Measurements from ENCODE around the gene AGO4.
"Not testable (repeated sequence)": the region's sequence is repeated elsewhere in the genome, so short reads cannot be mapped to it uniquely, and the experiment has no call there.

The AGO4 gene

DNA sequence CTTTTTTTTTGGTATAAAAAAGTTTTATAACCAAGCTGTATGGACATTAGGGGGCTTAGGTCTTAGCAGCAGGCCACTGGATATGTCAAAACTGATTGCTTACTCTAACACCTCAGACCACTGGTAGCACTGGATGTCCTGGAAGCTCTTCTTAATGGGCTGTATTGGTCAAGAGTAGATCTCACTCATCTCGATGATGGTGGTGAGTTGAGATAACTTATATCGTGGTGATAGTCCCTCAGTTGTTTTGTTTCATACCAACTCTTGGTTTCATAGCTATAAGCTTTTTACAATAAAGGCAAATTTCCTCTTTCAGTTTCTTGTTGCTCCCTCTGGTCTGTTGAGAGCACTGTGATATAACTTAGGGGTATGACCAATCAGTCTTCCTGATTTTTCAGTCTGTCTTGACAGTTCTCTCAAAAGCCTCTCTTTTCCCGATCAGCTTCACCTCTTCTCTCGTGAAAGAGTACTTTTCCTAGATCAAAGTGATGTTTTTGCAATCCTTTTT lies 65.5 kb downstream of the AGO4 start:
- POLR2A ChIA-PET (ENCODE audit: low non-redundant PET) = no interaction called here
- CTCF ChIA-PET = interaction anchor here (0.6 kb wide), 1 partner anchor 1589 kb away, joined by 3 read pairs; no protein-coding TSS in a partner anchor
- TF ChIP-seq, protein P1, sequence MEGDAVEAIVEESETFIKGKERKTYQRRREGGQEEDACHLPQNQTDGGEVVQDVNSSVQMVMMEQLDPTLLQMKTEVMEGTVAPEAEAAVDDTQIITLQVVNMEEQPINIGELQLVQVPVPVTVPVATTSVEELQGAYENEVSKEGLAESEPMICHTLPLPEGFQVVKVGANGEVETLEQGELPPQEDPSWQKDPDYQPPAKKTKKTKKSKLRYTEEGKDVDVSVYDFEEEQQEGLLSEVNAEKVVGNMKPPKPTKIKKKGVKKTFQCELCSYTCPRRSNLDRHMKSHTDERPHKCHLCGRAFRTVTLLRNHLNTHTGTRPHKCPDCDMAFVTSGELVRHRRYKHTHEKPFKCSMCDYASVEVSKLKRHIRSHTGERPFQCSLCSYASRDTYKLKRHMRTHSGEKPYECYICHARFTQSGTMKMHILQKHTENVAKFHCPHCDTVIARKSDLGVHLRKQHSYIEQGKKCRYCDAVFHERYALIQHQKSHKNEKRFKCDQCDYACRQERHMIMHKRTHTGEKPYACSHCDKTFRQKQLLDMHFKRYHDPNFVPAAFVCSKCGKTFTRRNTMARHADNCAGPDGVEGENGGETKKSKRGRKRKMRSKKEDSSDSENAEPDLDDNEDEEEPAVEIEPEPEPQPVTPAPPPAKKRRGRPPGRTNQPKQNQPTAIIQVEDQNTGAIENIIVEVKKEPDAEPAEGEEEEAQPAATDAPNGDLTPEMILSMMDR (conservative IDR thresholded peaks at IDR 0.05; ENCODE audit: low read depth) = no peak
- no peak overlapping the region for H3K27ac ChIP-seq
- no peak for DNase-seq (ENCODE audit: low spot score)

DNA sequence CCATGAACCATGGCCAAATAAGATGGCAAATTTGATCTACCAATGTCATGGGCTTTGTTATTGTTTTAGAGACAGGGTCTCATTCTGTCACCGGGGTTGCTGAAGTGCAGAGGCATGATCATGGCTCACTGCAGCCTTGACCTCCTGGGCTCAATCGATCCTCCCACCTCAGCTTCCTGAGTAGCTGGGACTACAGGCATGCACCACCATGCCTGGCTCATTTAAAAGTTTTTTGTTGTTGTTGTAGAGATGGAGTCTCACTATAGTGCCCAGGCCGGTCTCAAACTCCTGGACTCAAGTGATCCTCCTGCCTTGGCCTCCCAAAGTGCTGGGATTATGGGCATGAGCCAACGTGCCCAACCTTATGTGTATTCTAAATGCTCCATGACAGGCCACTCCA lies 66.3 kb downstream of the AGO4 start:
- CTCF ChIA-PET = interaction anchor here (0.6 kb wide), 1 partner anchor 1588 kb away, joined by 3 read pairs; no protein-coding TSS in a partner anchor
- H3K27ac ChIP-seq; POLR2A ChIA-PET (ENCODE audit: low non-redundant PET); DNase-seq (ENCODE audit: low spot score): not testable (repeated sequence)

DNA sequence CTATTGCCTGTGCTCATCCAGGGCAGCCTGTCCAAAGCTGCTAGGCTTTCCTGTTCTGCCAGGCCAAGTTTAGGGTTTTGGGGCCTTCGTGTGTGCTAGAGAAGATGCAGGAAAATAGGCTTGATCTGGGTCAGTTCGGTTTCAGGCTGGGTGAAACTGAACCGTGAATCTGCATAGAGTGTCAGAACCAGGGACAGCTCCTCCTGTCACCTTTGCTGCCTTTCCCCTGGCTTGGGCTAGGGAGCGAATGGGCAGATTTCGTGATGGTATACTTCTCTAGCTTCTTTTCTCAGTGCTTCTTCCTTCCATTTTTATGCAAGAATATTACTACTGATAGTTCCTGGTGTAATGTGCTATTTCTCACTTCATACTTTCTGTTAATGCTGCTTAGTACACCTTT lies 69.2 kb downstream of the AGO4 start:
- ChIA-PET POLR2A (ENCODE audit: low non-redundant PET) (no interaction called here), CTCF (no interaction called here)
- no peak overlapping the region for H3K27ac ChIP-seq
- peak; percentile 28 for DNase-seq (ENCODE audit: low spot score)
- TF ChIP-seq, protein P1 (conservative IDR thresholded peaks at IDR 0.05; ENCODE audit: low read depth) = no peak

DNA sequence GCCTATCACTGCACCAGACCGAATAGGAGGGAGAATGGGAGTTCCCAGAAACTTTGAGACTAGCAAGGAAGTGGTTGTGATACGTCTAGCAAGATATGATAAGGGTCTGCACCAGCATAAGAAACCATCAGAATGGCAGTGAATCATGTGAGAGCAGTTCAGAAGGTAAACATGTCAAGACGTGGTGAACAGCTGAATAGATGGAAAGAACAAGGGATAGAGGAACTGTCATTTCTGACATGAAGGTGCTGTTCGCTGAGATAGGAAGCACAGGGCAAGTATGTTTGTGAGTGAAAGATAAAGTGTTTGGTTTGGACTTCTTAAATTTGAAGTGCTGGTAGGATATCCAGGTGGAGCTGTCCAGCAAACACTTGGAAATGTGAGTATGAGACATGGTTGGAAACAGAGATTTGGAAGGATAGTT lies 74.0 kb downstream of the AGO4 start:
- CTCF ChIA-PET = no interaction called here
- H3K27ac ChIP-seq = no peak overlapping the region
- POLR2A ChIA-PET (ENCODE audit: low non-redundant PET) = no interaction called here
- DNase-seq (ENCODE audit: low spot score) = no peak
- TF ChIP-seq, protein P1 (conservative IDR thresholded peaks at IDR 0.05; ENCODE audit: low read depth) = no peak

DNA sequence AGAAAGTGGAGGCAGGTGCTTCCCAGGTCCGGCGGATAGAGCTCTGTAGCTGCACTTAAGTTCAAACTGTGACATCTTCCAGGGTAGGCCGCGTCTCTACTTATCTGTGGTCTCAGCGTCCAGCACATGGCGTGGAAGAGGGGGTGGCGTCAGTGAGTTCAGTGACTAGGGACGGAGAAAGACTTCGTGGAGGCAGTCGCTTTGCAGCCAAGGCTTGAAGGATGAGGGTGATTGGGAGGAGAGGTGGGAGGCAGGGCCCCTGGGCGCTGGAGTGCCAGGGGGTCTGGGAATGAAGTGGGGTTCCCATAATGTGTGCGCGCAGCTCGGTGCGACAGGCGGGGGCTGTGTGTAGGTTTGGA lies 74.7 kb downstream of the AGO4 start:
- POLR2A ChIA-PET (ENCODE audit: low non-redundant PET) = no interaction called here
- TF ChIP-seq, protein P1 (conservative IDR thresholded peaks at IDR 0.05; ENCODE audit: low read depth) = no peak
- no peak for DNase-seq (ENCODE audit: low spot score)
- H3K27ac ChIP-seq = no peak overlapping the region; the same call in 1 of the 2 replicates
- CTCF ChIA-PET = interaction anchor here (1.0 kb wide), 1 partner anchor 12 kb away, joined by 3 read pairs; no protein-coding TSS in a partner anchor

DNA sequence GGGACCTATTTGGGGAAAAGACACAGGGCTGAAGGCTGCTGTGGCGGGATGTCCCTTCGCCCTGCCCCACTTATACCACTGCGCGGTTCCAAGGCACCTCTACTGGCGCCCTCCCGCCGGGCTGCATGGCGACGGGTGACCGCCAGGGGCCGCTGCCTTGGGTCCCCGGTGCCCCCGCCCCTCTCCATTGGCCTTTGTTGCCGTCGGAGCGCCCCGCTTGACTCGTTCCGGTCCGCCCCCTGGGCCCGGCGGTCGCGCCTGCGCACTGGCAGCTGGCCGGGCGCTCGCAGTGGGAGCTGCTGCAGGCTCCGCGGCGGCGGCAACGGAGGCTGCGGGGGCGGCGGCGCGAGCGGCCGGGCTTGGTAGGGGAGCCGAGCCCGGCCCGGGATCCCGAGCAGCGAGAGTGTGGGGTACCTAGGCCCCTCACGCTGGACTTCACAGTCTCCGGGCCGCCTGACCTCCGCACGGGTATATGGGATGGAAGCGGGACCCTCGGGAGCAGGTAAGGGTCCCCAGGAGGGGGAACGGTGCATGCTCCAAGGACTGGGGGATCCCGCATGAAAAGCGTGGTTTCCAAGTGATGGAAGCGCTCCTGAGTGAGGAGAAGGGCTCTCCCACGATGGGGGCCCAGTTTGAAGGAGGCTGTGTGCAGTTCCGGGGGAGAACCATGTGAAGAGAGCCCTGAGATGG lies 75.3 kb downstream of the AGO4 start, which contains the start of gene AGO1:
Gene AGO1 (plus strand): TSS at position 265 of the 690 bp plus-strand sequence. CDS start 213 bp downstream, at position 478.
- TF ChIP-seq, protein P1 (conservative IDR thresholded peaks at IDR 0.05; ENCODE audit: low read depth) = peak; percentile 97
- POLR2A ChIA-PET (ENCODE audit: low non-redundant PET) = no interaction called here
- CTCF ChIA-PET = interaction anchor here (0.6 to 1.0 kb wide), 4 partner anchors 12 to 196 kb away, joined by 3 to 6 read pairs (median 3); no protein-coding TSS in a partner anchor
- DNase-seq (ENCODE audit: low spot score) = peak; percentile 99
- peak within 1 kb of the TSS; percentile 58 for H3K27ac ChIP-seq

DNA sequence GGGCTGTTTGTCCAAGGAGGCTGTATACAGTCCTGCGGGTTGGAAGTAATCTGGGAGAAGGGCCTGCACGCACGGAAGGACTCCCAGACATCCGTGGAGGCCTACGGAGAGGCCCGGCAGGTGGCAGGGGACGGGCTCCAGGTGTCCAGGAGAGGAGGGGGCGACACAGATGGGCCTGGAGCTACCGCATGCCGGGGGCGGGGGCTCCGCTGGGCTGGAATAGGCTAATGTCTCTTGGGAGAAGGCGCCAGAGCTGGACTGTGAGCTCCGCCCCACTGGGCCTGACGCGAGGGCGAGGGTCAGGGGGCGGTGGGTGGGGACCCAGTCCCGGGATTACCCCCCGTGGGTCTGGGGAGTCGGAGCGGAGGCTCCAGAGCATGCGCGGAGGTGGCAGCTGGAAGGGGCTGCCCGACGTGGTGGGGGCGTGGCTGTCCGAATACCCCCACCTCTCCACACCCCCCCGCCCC lies 75.9 kb downstream of the AGO4 start:
- ChIA-PET CTCF (interaction anchor here (0.6 to 1.0 kb wide), 4 partner anchors 11 to 196 kb away, joined by 3 to 6 read pairs (median 3); no protein-coding TSS in a partner anchor), POLR2A (ENCODE audit: low non-redundant PET) (interaction anchor here (0.6 kb wide), 1 partner anchor 603 kb away, joined by 6 read pairs; no protein-coding TSS in a partner anchor)
- TF ChIP-seq, protein P1 (conservative IDR thresholded peaks at IDR 0.05; ENCODE audit: low read depth) = no peak
- peak overlapping the region; percentile 58 for H3K27ac ChIP-seq
- peak; percentile 48 for DNase-seq (ENCODE audit: low spot score)

Measured in RWPE1 (cell line).